Measurements from ENCODE around the gene ACACA.

DNA sequence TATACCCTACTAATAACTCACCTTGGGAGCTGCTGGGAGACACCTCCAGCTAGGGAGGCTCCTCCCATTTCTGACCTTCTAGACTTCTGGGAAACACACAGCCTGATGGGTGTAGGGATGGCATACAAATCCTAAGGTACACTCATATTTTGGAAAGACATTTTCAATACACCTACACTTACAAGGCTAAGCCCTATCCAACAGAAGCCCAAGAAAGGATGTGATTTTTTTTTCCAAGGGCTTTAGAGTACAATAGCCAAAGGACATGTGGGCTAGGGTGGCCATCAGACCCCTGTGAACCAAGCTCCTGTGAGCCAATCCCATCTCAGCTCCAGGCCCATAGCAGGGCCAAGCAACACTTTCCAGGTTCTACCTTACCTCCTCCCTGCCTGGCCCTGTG is 313.9 kb downstream of the ACACA start:
- TF ChIP-seq, protein P1, sequence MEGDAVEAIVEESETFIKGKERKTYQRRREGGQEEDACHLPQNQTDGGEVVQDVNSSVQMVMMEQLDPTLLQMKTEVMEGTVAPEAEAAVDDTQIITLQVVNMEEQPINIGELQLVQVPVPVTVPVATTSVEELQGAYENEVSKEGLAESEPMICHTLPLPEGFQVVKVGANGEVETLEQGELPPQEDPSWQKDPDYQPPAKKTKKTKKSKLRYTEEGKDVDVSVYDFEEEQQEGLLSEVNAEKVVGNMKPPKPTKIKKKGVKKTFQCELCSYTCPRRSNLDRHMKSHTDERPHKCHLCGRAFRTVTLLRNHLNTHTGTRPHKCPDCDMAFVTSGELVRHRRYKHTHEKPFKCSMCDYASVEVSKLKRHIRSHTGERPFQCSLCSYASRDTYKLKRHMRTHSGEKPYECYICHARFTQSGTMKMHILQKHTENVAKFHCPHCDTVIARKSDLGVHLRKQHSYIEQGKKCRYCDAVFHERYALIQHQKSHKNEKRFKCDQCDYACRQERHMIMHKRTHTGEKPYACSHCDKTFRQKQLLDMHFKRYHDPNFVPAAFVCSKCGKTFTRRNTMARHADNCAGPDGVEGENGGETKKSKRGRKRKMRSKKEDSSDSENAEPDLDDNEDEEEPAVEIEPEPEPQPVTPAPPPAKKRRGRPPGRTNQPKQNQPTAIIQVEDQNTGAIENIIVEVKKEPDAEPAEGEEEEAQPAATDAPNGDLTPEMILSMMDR (conservative IDR thresholded peaks at IDR 0.05 in 1 of 2, IDR thresholded peaks at IDR 0.05 in 1 of 2; ENCODE audit: extremely low read depth in 1 of 2, insufficient read depth in 1 of 2, low read depth in 1 of 2, low read length in 2 of 2): no peak
- no peak for TF ChIP-seq EZH2 (IDR thresholded peaks at IDR 0.05; ENCODE audit: borderline replicate concordance, low read length)
